Spleen (tissue), 7 donors: Measurements from ENCODE around the gene SEM1.

ENCODE experiments used
- POLR2A ChIP-seq, 3 donors: fragments of 450-650 bp; IDR thresholded peaks; one replicate each; pipeline ENCODE4 v1.5.1; 2017; ENCODE audit warnings: antibody characterized with exemption in 3 of 3, mild to moderate bottlenecking in 1 of 3
- POLR2AphosphoS5 ChIP-seq, 3 donors: sonication (generic); formaldehyde crosslinking; IDR thresholded peaks; one replicate each; pipeline ENCODE4 v1.5.1; 2017; ENCODE audit warnings: antibody characterized with exemption in 3 of 3
- TF ChIP-seq, protein P1 (sequence below), 11 experiments: fragments of 200-600 bp in 7 of 11; fragments of 450-650 bp in 4 of 11; sonication (generic) in 4 of 11; IDR thresholded peaks in 8 of 11; conservative IDR thresholded peaks in 3 of 11; 1 replicate in 7 of 11; 2 replicates in 4 of 11; pipeline versions ENCODE4 v1.4.0 to v1.8.0; 2016 to 2021; ENCODE audit warnings: antibody characterized with exemption in 11 of 11, inconsistent platforms in 4 of 11, mild to moderate bottlenecking in 1 of 11
- donor health status: DM: no; HTN: no; CAD: no; lungs with moderate emphysema.
- donor health status: DM: no; HTN: no; CAD: no.
- donor health status: DM: no; HTN: no; CAD: no.

DNA sequence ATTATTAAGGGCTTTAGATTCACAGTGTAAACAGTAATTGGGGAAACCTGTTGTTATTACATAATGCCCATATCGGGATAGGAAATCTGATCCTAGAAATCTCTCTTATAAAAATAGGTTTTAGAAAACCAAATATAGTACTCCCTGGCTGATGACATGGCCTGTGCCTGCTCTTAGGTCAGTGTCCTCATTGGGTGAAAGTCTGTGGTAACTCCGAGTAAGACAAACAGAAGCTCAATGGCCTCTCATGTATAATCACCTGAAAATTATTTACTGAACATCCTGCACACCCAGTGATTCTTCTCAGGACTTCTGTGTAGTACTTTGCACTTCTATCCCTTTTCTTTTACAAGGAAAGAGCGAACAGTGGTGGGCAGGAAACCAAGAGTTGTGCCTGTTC, 37.8 kb downstream of the SEM1 start:
- TF ChIP-seq POLR2AphosphoS5 (IDR thresholded peaks at IDR 0.05) (no peak), POLR2A (IDR thresholded peaks at IDR 0.05) (no peak)
- TF ChIP-seq, protein P1, sequence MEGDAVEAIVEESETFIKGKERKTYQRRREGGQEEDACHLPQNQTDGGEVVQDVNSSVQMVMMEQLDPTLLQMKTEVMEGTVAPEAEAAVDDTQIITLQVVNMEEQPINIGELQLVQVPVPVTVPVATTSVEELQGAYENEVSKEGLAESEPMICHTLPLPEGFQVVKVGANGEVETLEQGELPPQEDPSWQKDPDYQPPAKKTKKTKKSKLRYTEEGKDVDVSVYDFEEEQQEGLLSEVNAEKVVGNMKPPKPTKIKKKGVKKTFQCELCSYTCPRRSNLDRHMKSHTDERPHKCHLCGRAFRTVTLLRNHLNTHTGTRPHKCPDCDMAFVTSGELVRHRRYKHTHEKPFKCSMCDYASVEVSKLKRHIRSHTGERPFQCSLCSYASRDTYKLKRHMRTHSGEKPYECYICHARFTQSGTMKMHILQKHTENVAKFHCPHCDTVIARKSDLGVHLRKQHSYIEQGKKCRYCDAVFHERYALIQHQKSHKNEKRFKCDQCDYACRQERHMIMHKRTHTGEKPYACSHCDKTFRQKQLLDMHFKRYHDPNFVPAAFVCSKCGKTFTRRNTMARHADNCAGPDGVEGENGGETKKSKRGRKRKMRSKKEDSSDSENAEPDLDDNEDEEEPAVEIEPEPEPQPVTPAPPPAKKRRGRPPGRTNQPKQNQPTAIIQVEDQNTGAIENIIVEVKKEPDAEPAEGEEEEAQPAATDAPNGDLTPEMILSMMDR (IDR thresholded peaks at IDR 0.05 in 8 of 11, conservative IDR thresholded peaks at IDR 0.05 in 3 of 11), result no peak
